Common myeloid progenitor, CD34-positive (primary cell): Measurements from ENCODE around the gene CNTFR.

Source experiments
- CTCF ChIA-PET: fragments of 350-600 bp; sonication (Branson Sonifier 250); formaldehyde crosslinking; loops from one replicate; lab custom pipeline; 2021; ENCODE audit warnings: antibody characterized with exemption; lab: Charles Lee
- POLR2A ChIA-PET: fragments of 350-600 bp; sonication (Branson Sonifier 250); formaldehyde crosslinking; loops from one replicate; lab custom pipeline; 2021; ENCODE audit warnings: antibody characterized with exemption; lab: Charles Lee
- DNase-seq, 3 donors: peaks; one replicate each; pipeline versions ENCODE4 v3.0.0 to v3.0.0-alpha.2; 2013
- H3K27ac ChIP-seq, 2 experiments: 1 replicate in 1 of 2; 2 replicates in 1 of 2; pipeline ENCODE4 v1.7.0; 2013; ENCODE audit warnings: inconsistent platforms in 2 of 2, low read length in 2 of 2, mild to moderate bottlenecking in 2 of 2, low read depth in 1 of 2, moderate library complexity in 1 of 2; ENCODE audit not compliant: severe bottlenecking in 2 of 2, insufficient read depth in 1 of 2, poor library complexity in 1 of 2
- H3K27me3 ChIP-seq, 5 experiments: replicated peaks in 2 of 5; 1 replicate in 3 of 5; 2 replicates in 2 of 5; pipeline versions ENCODE4 v1.6.1 to v1.7.0; 2013; ENCODE audit warnings: low read length in 4 of 5, mild to moderate bottlenecking in 2 of 5, moderate library complexity in 2 of 5, inconsistent platforms in 1 of 5; ENCODE audit not compliant: insufficient read depth in 5 of 5, control insufficient read depth in 4 of 5
- H3K36me3 ChIP-seq, 4 experiments: 1 replicate in 2 of 4; 2 replicates in 2 of 4; pipeline versions ENCODE4 v1.6.1 to v1.7.0; 2013; ENCODE audit warnings: low read length in 3 of 4, control low read depth in 1 of 4, mild to moderate bottlenecking in 1 of 4; ENCODE audit not compliant: control insufficient read depth in 4 of 4, insufficient read depth in 4 of 4
- H3K4me1 ChIP-seq, 4 experiments: 1 replicate in 3 of 4; 2 replicates in 1 of 4; pipeline versions ENCODE4 v1.6.1 to v1.7.1; 2013; ENCODE audit warnings: low read length in 3 of 4, mild to moderate bottlenecking in 3 of 4, control low read depth in 1 of 4, inconsistent platforms in 1 of 4, moderate library complexity in 1 of 4; ENCODE audit not compliant: control insufficient read depth in 4 of 4, insufficient read depth in 4 of 4; ENCODE audit errors: control extremely low read depth in 1 of 4
- H3K4me3 ChIP-seq, 7 experiments: 1 replicate in 4 of 7; 2 replicates in 3 of 7; pipeline versions ENCODE4 v1.5.1 to v1.7.0; 2013; ENCODE audit warnings: mild to moderate bottlenecking in 7 of 7, low read length in 6 of 7, moderate library complexity in 6 of 7, inconsistent platforms in 2 of 7, low read depth in 2 of 7, control low read depth in 1 of 7; ENCODE audit not compliant: insufficient read depth in 4 of 7, control insufficient read depth in 1 of 7; ENCODE audit errors: extremely low read depth in 1 of 7
- H3K9me3 ChIP-seq, 5 experiments: 1 replicate in 4 of 5; 2 replicates in 1 of 5; pipeline versions ENCODE4 v1.6.1 to v1.7.1; 2013; ENCODE audit warnings: low read length in 4 of 5, mild to moderate bottlenecking in 2 of 5, inconsistent platforms in 1 of 5, low read depth in 1 of 5, moderate library complexity in 1 of 5; ENCODE audit not compliant: control insufficient read depth in 4 of 5, insufficient read depth in 2 of 5; ENCODE audit errors: control extremely low read depth in 1 of 5
- WGBS: methylation state at CpG from one replicate; pipeline ENCODE4 v1.1.5; 2013; ENCODE audit not compliant: insufficient coverage; 5-methylcytosine and 5-hydroxymethylcytosine counted together

Gene CNTFR

GRCh38 chr9:34590381-34591247, 1.1 kb upstream of the CNTFR start:
- no peaks in the 10 kb centered on the region for H3K9me3 ChIP-seq
- peak overlapping the region in 6 of 7 experiments; percentile 9 to 74 (median 60) for H3K4me3 ChIP-seq
- peaks cover 11 to 94% (median 55%) of the 10 kb centered on the region in 5 experiments for H3K27me3 ChIP-seq
- peaks cover 0 to 47% (median 43%) of the 10 kb centered on the region in 4 experiments for H3K4me1 ChIP-seq
- CTCF ChIA-PET, result interaction anchor here (0.8 to 5.6 kb wide), 20 partner anchors 10 to 190 kb away, joined by 3 to 57 read pairs (median 4); no protein-coding TSS in a partner anchor
- H3K36me3 ChIP-seq, result no peaks in the 10 kb centered on the region
- no peak overlapping the region for H3K27ac ChIP-seq
- 2% methylated on average over 27 of the region's 40 CpGs for WGBS
- DNase-seq, result peak in 1 of 3 donors; percentile 26
- POLR2A ChIA-PET, result no interaction called here

- ChIA-PET CTCF (interaction anchor here (1.6 kb wide), 1 partner anchor 43 kb away, joined by 3 read pairs; no protein-coding TSS in a partner anchor), POLR2A (interaction anchor here (0.5 to 0.6 kb wide), 2 partner anchors 11 to 158 kb away, joined by 3 to 6 read pairs; no protein-coding TSS in a partner anchor)
- Histone ChIP-seq H3K36me3 (no peaks in the 10 kb centered on the region), H3K27me3 (peaks cover 11 to 99% (median 57%) of the 10 kb centered on the region in 5 experiments), H3K9me3 (peaks cover 0 to 2% (median 0%) of the 10 kb centered on the region in 5 experiments), H3K4me3 (peak overlapping the region in 3 of 7 experiments; percentile 25 to 70 (median 55)), H3K27ac (no peak overlapping the region), H3K4me1 (peaks cover 0 to 47% (median 43%) of the 10 kb centered on the region in 4 experiments)
- 1% methylated on average over 68 of the region's 86 CpGs for WGBS
- DNase-seq, result peak in 1 of 3 donors; percentile 29
Measured at GRCh38 chr9:34588671-34589635, 571 bp downstream of the CNTFR start.

GRCh38 chr9:34587271-34587670, 2.3 kb downstream of the CNTFR start:
- Histone ChIP-seq H3K36me3 (no peaks in the 10 kb centered on the region), H3K27me3 (peaks cover 11 to 99% (median 56%) of the 10 kb centered on the region in 5 experiments), H3K4me3 (no peak overlapping the region), H3K4me1 (peaks cover 0 to 38% (median 33%) of the 10 kb centered on the region in 4 experiments), H3K9me3 (peaks cover 0 to 2% (median 0%) of the 10 kb centered on the region in 5 experiments), H3K27ac (no peak overlapping the region)
- WGBS, result 25% methylated on average over 1 of the region's 2 CpGs
- ChIA-PET CTCF (interaction anchor here (0.9 to 1.9 kb wide), 6 partner anchors 15 to 151 kb away, joined by 3 to 5 read pairs (median 3); no protein-coding TSS in a partner anchor), POLR2A (interaction anchor here (0.5 kb wide), 1 partner anchor 250 kb away, joined by 3 read pairs; no protein-coding TSS in a partner anchor)
- no peak for DNase-seq

- no peak overlapping the region for H3K27ac ChIP-seq
- DNase-seq, result no peak
- 37% methylated on average over 5 of the region's 11 CpGs for WGBS
- peaks cover 11 to 95% (median 59%) of the 10 kb centered on the region in 5 experiments for H3K27me3 ChIP-seq
- POLR2A ChIA-PET, result no interaction called here
- peaks cover 0 to 27% (median 22%) of the 10 kb centered on the region in 4 experiments for H3K4me1 ChIP-seq
- CTCF ChIA-PET, result interaction anchor here (1.2 to 1.9 kb wide), 4 partner anchors 13 to 66 kb away, joined by 3 to 5 read pairs (median 4); no protein-coding TSS in a partner anchor
- H3K4me3 ChIP-seq, result no peak overlapping the region
- no peaks in the 10 kb centered on the region for H3K36me3 ChIP-seq
- H3K9me3 ChIP-seq, result peaks cover 0 to 2% (median 0%) of the 10 kb centered on the region in 5 experiments
Measured at GRCh38 chr9:34585946-34586669, 3.4 kb downstream of the CNTFR start.

GRCh38 chr9:34584970-34585369, 4.6 kb downstream of the CNTFR start:
- Histone ChIP-seq H3K4me1 (peaks cover 0 to 15% (median 11%) of the 10 kb centered on the region in 4 experiments), H3K36me3 (no peaks in the 10 kb centered on the region), H3K27me3 (peaks cover 11 to 95% (median 55%) of the 10 kb centered on the region in 5 experiments), H3K9me3 (peaks cover 0 to 2% (median 0%) of the 10 kb centered on the region in 5 experiments), H3K27ac (no peak overlapping the region), H3K4me3 (no peak overlapping the region)
- DNase-seq, result no peak
- WGBS, result 85% methylated on average over 4 of the region's 5 CpGs
- ChIA-PET CTCF (interaction anchor here (0.9 to 1.6 kb wide), 3 partner anchors 9 to 20 kb away, joined by 3 to 5 read pairs (median 3); no protein-coding TSS in a partner anchor), POLR2A (no interaction called here)

- H3K9me3 ChIP-seq, result peaks cover 0 to 2% (median 0%) of the 10 kb centered on the region in 5 experiments
- no peaks in the 10 kb centered on the region for H3K36me3 ChIP-seq
- no peak overlapping the region for H3K27ac ChIP-seq
- 100% methylated on average over 2 of the region's 5 CpGs for WGBS
- H3K27me3 ChIP-seq, result peaks cover 8 to 95% (median 55%) of the 10 kb centered on the region in 5 experiments
- no peak for DNase-seq
- peaks cover 0 to 11% (median 6%) of the 10 kb centered on the region in 4 experiments for H3K4me1 ChIP-seq
- CTCF ChIA-PET, result interaction anchor here (0.8 to 1.9 kb wide), 6 partner anchors 9 to 36 kb away, joined by 3 to 6 read pairs (median 4); no protein-coding TSS in a partner anchor
- POLR2A ChIA-PET, result no interaction called here
- no peak overlapping the region for H3K4me3 ChIP-seq
Measured at GRCh38 chr9:34582787-34583186, 6.7 kb downstream of the CNTFR start.
